ENCODE results near the gene CDC20.

CDC20 gene

GRCh38 chr1:43376723-43377235 lies 18.0 kb downstream of the CDC20 start:
- no peak overlapping the region for H3K4me3 ChIP-seq (replicated peaks; ENCODE audit: low read depth, low read length)
- DNase-seq (ENCODE audit: extremely low read depth, low read depth): no peak

DNA sequence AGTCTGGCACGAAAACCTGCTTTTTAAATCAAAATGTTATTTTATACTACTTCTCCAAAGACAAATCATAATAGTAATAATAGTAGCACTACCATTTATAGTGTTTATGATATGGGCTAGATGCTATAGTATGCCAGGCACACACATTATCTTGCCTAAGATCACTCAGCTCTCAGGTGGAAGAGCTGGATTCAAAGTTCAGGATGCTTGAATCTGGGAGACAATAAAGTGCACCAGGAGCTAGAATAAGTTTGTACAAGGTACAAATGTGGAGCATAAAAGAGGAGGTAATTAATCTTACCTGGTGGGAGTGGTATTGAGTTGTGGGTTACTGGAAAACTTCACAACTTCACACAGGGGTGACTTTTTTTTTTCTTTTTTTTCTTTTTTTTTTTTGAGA lies 19.1 kb downstream of the CDC20 start:
- no peak for DNase-seq (ENCODE audit: extremely low read depth, low read depth)
- no peak overlapping the region for H3K4me3 ChIP-seq (replicated peaks; ENCODE audit: low read depth, low read length)
- TF ChIP-seq, protein P1, sequence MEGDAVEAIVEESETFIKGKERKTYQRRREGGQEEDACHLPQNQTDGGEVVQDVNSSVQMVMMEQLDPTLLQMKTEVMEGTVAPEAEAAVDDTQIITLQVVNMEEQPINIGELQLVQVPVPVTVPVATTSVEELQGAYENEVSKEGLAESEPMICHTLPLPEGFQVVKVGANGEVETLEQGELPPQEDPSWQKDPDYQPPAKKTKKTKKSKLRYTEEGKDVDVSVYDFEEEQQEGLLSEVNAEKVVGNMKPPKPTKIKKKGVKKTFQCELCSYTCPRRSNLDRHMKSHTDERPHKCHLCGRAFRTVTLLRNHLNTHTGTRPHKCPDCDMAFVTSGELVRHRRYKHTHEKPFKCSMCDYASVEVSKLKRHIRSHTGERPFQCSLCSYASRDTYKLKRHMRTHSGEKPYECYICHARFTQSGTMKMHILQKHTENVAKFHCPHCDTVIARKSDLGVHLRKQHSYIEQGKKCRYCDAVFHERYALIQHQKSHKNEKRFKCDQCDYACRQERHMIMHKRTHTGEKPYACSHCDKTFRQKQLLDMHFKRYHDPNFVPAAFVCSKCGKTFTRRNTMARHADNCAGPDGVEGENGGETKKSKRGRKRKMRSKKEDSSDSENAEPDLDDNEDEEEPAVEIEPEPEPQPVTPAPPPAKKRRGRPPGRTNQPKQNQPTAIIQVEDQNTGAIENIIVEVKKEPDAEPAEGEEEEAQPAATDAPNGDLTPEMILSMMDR (IDR thresholded peaks at IDR 0.05; ENCODE audit: low read depth, low read length, missing control alignments): no peak

More at GRCh38 chr1:43376723-43377235, 18.0 kb downstream of the CDC20 start:
- TF ChIP-seq, protein P1 (IDR thresholded peaks at IDR 0.05; ENCODE audit: low read depth, low read length, missing control alignments): no peak

DNA sequence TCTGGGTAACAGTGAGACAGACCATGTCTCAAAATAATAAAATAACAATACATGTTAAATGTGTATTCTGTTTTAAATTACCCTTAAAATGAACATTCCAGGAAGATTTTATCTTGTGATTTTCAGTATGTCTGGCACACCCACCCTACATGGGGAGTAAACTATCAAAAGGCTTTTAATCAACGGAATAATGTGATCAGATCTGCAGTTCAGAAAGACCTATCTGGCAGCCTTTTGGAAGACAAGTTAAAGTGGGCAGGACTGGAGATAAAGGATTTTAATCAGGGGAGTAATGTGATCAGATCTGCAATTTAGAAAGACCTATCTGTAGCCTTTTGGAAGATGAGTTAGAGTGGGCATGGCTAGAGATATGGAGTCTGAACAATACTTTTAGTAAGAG lies 20.7 kb downstream of the CDC20 start:
- no peak for DNase-seq (ENCODE audit: extremely low read depth, low read depth)
- TF ChIP-seq, protein P1 (IDR thresholded peaks at IDR 0.05; ENCODE audit: low read depth, low read length, missing control alignments): no peak
- no peak overlapping the region for H3K4me3 ChIP-seq (replicated peaks; ENCODE audit: low read depth, low read length)

GRCh38 chr1:43381612-43382011 lies 22.8 kb downstream of the CDC20 start:
- H3K4me3 ChIP-seq (replicated peaks; ENCODE audit: low read depth, low read length): no peak overlapping the region
- no peak for DNase-seq (ENCODE audit: extremely low read depth, low read depth)
- TF ChIP-seq, protein P1 (IDR thresholded peaks at IDR 0.05; ENCODE audit: low read depth, low read length, missing control alignments): no peak

DNA sequence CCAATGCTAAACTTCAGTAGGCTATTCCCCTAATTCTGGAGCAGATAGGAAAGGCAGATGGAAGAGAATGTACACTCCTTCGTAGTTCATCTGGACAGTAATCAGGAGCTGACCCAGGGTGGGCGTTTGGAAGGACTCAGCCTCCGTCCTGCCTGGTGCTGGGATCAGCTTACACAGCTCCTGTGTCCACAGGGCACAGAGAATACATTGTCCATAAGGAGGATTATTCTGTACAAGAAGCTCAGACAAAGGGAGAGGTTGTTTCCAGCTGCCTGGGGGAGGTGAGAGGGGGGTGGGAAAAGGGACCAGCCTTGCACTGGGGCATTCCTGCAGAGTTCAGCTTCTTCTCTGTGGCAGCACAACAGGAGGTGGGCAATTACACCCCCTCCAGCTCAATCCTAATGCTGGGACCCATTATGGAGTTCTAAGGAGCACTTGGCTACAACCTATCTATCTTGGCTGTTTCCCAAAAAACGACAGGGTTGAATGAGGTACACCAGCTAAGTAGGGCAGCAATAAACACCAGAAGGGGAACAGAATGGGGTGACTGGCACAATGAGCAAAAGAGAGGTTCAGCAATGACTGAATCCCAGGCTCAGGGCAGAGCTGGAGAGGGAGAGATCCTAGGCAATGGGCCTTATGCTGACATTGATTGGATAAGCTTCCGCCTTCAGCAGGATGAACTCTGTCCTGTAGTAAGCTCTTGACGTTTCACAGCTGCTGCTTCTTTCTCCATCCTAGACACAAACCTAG lies 23.4 kb downstream of the CDC20 start:
- H3K4me3 ChIP-seq (replicated peaks; ENCODE audit: low read depth, low read length): no peak overlapping the region
- TF ChIP-seq, protein P1 (IDR thresholded peaks at IDR 0.05; ENCODE audit: low read depth, low read length, missing control alignments): no peak
- no peak for DNase-seq (ENCODE audit: extremely low read depth, low read depth)

DNA sequence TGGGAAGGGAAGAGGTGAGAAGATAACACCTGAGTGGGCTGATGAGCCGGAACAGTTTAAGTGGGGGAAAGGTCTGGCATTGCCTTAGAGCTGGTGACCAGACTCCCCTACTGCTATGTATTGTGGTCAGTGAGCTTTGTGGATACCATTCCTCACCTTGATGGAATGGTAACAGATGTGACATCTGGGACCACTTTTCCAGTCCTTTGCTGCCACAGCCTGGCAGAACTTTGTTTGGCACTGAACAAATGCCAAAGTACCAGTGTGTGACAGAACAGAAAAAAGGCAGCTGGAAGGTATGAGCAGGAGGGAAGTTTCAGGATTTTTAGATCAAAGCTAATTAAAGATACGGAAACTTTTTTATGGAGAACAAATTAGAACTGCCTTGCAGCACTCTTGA lies 24.7 kb downstream of the CDC20 start:
- H3K4me3 ChIP-seq (replicated peaks; ENCODE audit: low read depth, low read length): no peak overlapping the region
- TF ChIP-seq, protein P1 (IDR thresholded peaks at IDR 0.05; ENCODE audit: low read depth, low read length, missing control alignments): peak; percentile 17
- no peak for DNase-seq (ENCODE audit: extremely low read depth, low read depth)

All from HFF-Myc (cell line).